Measurements from ENCODE around the gene ZNF816.
"Not testable (repeated sequence)": the region's sequence is repeated elsewhere in the genome, so short reads cannot be mapped to it uniquely, and the experiment has no call there.

Gene ZNF816

GRCh38 chr19:52988506-52988905 lies 25.8 kb upstream of the ZNF816 start:
- Mint-ChIP-seq H3K4me3 (no peak overlapping the region), H3K9me3 (peaks cover 24% of the 10 kb centered on the region), H3K36me3 (peaks cover 15% of the 10 kb centered on the region), H3K27me3 (peaks cover 15% of the 10 kb centered on the region), H3K4me1 (no peaks in the 10 kb centered on the region), H3K27ac (no peak overlapping the region)
- no peak for ATAC-seq

GRCh38 chr19:52987221-52987620 lies 24.5 kb upstream of the ZNF816 start:
- Mint-ChIP-seq H3K4me1 (no peaks in the 10 kb centered on the region), H3K27ac (no peak overlapping the region), H3K9me3 (peaks cover 21% of the 10 kb centered on the region), H3K27me3 (peaks cover 8% of the 10 kb centered on the region), H3K4me3 (no peak overlapping the region), H3K36me3 (peaks cover 10% of the 10 kb centered on the region)
- ATAC-seq = no peak

DNA sequence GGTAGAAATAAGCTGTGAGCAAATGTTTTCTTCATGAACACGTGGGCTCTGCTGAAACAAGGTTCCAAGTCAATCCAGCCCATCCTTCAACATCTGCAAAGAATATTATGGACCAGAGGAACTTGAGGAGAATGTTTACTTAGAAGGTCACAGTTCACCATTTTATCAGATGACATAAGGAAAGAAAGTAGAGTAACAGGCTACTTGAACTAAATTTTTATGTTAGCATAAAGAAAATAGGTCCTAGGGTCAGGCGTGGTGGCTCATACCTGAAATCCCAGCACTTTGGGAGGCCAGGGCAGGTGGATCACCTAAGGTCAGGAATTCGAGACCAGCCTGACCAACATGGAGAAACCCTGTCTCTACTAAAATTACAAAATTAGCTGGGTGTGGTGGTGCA lies 20.5 kb upstream of the ZNF816 start:
- Mint-ChIP-seq H3K27me3 (peaks cover 27% of the 10 kb centered on the region), H3K9me3 (peaks cover 16% of the 10 kb centered on the region)
- H3K4me1 Mint-ChIP-seq, H3K27ac Mint-ChIP-seq, ATAC-seq, H3K4me3 Mint-ChIP-seq, H3K36me3 Mint-ChIP-seq: not testable (repeated sequence)

DNA sequence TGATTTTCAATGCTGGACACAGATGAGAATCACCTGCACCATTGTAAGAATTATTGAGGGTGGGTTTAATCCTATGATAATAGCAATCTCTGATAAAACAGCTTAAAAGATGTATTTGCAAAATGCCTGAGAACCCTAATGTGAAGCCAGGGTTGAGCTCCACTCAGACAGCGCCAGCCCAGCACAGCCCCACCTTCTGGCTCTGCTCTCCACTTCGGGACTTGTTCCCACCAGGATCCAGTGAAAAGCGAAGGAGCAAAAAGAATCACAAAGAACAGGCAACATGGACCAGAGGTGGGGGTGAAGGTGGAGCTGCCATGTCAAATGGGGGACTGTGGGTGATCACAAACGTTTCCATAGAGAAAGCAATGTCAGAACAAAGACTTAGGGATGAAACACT lies 18.6 kb upstream of the ZNF816 start:
- Mint-ChIP-seq H3K4me1 (no peaks in the 10 kb centered on the region), H3K4me3 (no peak overlapping the region), H3K36me3 (peaks cover 5% of the 10 kb centered on the region), H3K9me3 (peaks cover 10% of the 10 kb centered on the region), H3K27me3 (peaks cover 27% of the 10 kb centered on the region), H3K27ac (no peak overlapping the region)
- no peak for ATAC-seq

DNA sequence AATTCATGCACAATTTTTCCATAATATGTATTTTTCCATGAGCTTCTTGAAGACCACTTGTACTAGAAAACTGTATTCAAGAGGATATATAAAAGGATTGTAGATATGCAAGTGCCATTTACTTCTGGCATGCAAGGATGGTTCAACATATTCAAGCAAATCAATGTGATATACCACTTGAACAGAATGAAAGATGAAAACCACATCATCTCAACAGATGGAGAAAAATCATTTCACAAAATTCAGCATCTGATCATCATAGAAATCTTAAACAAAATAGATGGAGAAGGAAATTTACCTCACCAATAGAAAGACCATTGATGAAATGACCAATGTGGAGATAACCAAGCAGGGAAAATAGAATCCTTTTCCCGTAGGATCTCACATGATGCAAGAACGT lies 5.1 kb upstream of the ZNF816 start:
- Mint-ChIP-seq H3K27me3 (peaks cover 20% of the 10 kb centered on the region), H3K27ac (no peak overlapping the region), H3K36me3 (peaks cover 9% of the 10 kb centered on the region), H3K9me3 (peaks cover 13% of the 10 kb centered on the region), H3K4me1 (peaks cover 10% of the 10 kb centered on the region), H3K4me3 (no peak overlapping the region)
- ATAC-seq = no peak

DNA sequence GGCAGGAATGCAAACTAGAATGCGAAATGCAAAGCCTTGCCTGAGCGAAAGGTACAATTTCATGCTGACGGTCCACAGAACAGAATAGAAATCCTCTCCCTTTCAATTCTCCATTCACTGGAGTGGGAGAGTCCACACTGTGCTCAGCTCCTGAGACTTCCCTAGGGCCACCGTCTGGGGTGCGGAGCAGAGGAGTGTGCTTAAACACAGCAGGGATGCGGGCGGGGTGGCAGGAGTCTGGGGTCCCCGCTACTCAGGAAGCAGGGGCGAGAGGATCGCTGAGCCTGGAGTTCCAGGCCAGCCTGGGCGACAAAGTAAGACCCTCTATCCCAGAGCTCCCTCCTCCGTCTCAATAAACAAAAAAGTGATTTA lies 552 bp upstream of the ZNF816 start:
- Mint-ChIP-seq H3K27ac (peak overlapping the region; percentile 90), H3K36me3 (peaks cover 24% of the 10 kb centered on the region), H3K27me3 (peaks cover 9% of the 10 kb centered on the region), H3K4me1 (peaks cover 23% of the 10 kb centered on the region), H3K9me3 (peaks cover 7% of the 10 kb centered on the region), H3K4me3 (peak overlapping the region; percentile 94)
- peak; percentile 17 for ATAC-seq

- ATAC-seq = no peak
- H3K4me1 Mint-ChIP-seq = peaks cover 23% of the 10 kb centered on the region
- peak overlapping the region; percentile 94 for H3K4me3 Mint-ChIP-seq
- H3K27ac Mint-ChIP-seq = peak overlapping the region; percentile 90
- peaks cover 4% of the 10 kb centered on the region for H3K27me3 Mint-ChIP-seq
- H3K9me3 Mint-ChIP-seq = peaks cover 4% of the 10 kb centered on the region
- H3K36me3 Mint-ChIP-seq = peaks cover 36% of the 10 kb centered on the region
These were observed 700 bp downstream of the ZNF816 start for GRCh38 chr19:52961981-52962380.

DNA sequence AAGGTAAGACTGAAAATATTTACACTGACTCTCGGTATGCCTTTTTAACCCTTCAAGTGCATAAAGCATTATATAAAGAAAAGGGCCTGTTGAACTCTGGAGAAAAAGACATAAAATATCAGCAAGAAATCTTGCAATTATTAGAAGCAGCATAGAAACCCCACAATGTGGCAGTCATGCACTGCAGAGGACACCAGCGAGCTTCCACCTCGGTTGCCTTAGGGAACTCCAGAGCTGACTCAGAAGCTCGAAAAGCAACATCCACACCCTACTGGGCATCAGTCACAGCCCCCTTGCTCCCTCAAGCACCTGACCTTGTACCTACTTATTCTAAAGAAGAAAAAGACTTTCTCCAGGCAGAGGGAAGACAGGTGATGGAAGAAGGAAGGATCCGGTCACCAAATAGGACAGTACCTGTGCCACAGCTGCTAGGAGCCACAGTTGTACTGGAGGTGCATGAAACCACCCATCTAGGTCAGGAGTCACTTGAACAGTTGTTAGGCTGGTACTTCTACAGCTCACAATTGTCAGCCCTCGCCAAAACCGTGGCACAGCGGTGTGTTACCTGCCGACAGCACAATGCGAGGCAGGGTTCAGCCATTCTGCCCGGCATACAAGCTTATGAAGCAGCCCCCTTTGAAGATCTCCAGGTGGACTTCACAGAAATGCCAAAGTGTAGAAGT lies 2.9 kb downstream of the ZNF816 start:
- H3K9me3 Mint-ChIP-seq = peaks cover 16% of the 10 kb centered on the region
- H3K36me3 Mint-ChIP-seq = peaks cover 59% of the 10 kb centered on the region
- ATAC-seq = no peak
- H3K27ac Mint-ChIP-seq = no peak overlapping the region
- H3K4me1 Mint-ChIP-seq = peaks cover 23% of the 10 kb centered on the region
- no peaks in the 10 kb centered on the region for H3K27me3 Mint-ChIP-seq
- no peak overlapping the region for H3K4me3 Mint-ChIP-seq

DNA sequence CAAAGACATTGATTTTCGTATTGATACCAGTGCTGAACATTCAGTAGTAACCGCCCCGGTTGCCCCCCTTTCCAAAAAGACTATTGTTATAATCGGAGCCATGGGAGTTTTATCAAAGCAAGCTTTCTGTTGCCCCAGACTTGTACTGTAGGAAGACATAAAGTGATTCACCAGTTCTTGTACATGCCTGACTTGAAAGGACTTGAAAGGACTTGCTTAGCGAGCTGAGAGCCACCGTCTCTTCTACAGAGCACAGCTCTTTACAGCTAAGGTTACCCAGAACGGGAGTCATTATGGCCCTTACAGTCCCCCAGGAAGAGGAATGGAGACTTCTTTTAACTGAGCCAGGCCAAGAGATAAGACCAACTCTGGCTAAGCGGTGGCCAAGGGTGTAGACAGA lies 5.1 kb downstream of the ZNF816 start:
- ATAC-seq = no peak
- Mint-ChIP-seq H3K4me3 (no peak overlapping the region), H3K27me3 (no peaks in the 10 kb centered on the region), H3K9me3 (peaks cover 21% of the 10 kb centered on the region), H3K4me1 (peaks cover 12% of the 10 kb centered on the region), H3K36me3 (peaks cover 77% of the 10 kb centered on the region), H3K27ac (no peak overlapping the region)

GRCh38 chr19:52956917-52957316 lies 5.8 kb downstream of the ZNF816 start:
- no peak for ATAC-seq
- Mint-ChIP-seq H3K36me3 (peaks cover 84% of the 10 kb centered on the region), H3K27ac (no peak overlapping the region), H3K27me3 (no peaks in the 10 kb centered on the region), H3K4me1 (peaks cover 8% of the 10 kb centered on the region), H3K9me3 (peaks cover 24% of the 10 kb centered on the region), H3K4me3 (no peak overlapping the region)

GRCh38 chr19:52949422-52949821 lies 13.3 kb downstream of the ZNF816 start:
- Mint-ChIP-seq H3K36me3 (peaks cover 49% of the 10 kb centered on the region), H3K27me3 (no peaks in the 10 kb centered on the region), H3K4me1 (no peaks in the 10 kb centered on the region), H3K9me3 (peaks cover 24% of the 10 kb centered on the region), H3K4me3 (no peak overlapping the region), H3K27ac (no peak overlapping the region)
- ATAC-seq = no peak

DNA sequence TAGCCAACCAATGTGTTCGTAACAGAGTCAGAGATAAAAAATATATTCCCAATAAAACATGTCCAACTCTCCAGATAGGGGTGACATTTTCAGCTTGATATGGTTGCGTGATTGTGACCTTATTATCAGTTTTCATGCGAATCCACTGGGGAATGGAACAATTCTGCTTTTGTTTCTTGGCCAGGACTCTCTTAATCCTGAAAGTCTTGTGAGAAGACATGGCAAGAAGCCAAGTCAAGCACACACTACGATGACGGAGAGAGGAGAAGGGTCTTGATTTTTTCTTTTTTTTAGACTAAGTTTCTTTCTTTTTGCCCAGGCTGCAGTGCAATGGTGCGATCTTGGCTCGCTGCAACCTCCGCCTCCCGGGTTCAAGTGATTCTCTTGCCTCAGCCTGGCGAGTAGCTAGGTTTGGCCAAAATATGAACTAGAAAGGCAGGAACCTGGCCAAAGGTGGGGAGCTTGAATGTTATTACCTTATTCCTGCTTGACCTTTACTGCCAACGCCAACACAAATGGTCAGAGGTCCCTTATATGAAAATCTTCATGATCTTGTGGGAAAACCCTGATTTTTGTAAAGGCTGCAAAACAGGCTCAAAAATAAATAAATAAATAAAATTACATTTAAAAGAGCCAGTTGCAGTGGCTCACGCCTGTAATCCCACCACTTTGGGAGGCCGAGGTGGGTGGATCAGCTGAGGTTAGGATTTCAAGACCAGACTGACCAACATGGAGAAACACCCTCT lies 14.5 kb downstream of the ZNF816 start:
- H3K36me3 Mint-ChIP-seq = peaks cover 40% of the 10 kb centered on the region
- no peak overlapping the region for H3K27ac Mint-ChIP-seq
- H3K4me3 Mint-ChIP-seq = no peak overlapping the region
- H3K27me3 Mint-ChIP-seq = no peaks in the 10 kb centered on the region
- H3K4me1 Mint-ChIP-seq = no peaks in the 10 kb centered on the region
- ATAC-seq = no peak
- peaks cover 21% of the 10 kb centered on the region for H3K9me3 Mint-ChIP-seq

DNA sequence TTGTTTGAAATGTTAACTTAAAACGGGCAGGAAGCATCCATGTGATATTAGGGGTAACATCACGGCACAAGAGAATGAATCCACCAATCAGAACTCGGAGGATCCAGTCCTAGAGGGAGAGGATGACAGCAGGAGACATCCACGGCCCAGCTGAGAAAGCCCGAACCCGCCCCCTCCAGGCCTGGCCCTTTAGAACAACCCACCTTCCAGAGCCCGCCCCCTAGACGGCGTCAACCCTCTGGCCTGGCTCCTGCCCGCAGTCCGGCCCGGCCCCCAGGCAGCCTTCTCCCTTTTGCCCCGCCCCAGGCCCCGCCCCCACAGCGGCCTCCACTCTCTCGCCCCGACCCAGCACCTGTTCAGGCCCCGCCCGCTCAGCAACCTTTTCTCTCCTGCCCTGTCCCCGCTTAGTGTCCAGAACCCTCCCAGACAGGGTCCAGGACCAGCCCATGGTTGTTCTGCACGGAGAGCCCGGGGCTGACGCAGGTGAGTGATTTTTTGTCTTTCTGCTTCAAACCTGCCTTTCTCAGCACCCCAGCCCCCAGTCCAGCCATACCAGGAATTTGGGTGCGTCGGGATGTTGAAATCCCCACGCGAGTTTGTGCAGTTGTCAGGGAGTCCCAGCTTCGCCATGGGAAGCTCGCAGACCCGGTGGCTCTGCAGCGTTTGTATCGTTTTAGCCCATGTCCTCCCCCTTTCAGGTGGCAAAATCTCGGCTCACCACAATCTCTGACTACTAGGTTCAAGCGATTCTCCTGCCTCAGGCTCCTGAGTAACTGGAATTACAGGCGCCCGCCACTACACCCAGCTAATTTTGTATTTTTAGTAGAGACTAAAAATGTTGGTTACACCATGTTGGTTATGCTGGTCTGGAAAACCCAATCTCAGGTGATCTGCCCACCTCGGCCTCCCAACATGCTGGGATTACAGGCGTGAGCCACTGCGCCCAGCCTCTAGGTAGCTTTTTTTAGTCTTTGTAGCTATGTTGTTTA lies 16.1 kb downstream of the ZNF816 start:
- Mint-ChIP-seq H3K27me3 (no peaks in the 10 kb centered on the region), H3K4me3 (no peak overlapping the region), H3K9me3 (peaks cover 16% of the 10 kb centered on the region), H3K27ac (no peak overlapping the region), H3K4me1 (peaks cover 5% of the 10 kb centered on the region), H3K36me3 (peaks cover 24% of the 10 kb centered on the region)
- no peak for ATAC-seq

GRCh38 chr19:52945652-52946321 lies 16.9 kb downstream of the ZNF816 start:
- Mint-ChIP-seq H3K27me3 (no peaks in the 10 kb centered on the region), H3K4me3 (no peak overlapping the region), H3K27ac (no peak overlapping the region), H3K36me3 (peaks cover 16% of the 10 kb centered on the region), H3K4me1 (peaks cover 13% of the 10 kb centered on the region), H3K9me3 (peaks cover 14% of the 10 kb centered on the region)
- no peak for ATAC-seq
